AG10803 (cell line): ENCODE results near the gene YY1.
"Not testable (repeated sequence)": the region's sequence is repeated elsewhere in the genome, so short reads cannot be mapped to it uniquely, and the experiment has no call there.

Experiments used
- DNase-seq: peaks from one replicate; pipeline ENCODE4 v3.0.0; 2010; ENCODE audit warnings: low read depth
- H3K4me3 ChIP-seq: 2 replicates; pipeline ENCODE4 v1.5.1; 2011; ENCODE audit warnings: mild to moderate bottlenecking, low read length, control low read depth
- CTCF ChIP-seq: conservative IDR thresholded peaks from 2 replicates; pipeline ENCODE4 v1.5.1; 2011; ENCODE audit warnings: mild to moderate bottlenecking, low read length, control low read depth, inconsistent platforms

YY1 gene

GRCh38 chr14:100296106-100296651 lies 57.2 kb downstream of the YY1 start:
- no peak for TF ChIP-seq CTCF
- no peak for DNase-seq
- H3K4me3 ChIP-seq = no peak overlapping the region

GRCh38 chr14:100296729-100297128 lies 57.8 kb downstream of the YY1 start:
- not testable (repeated sequence) for DNase-seq, H3K4me3 ChIP-seq

GRCh38 chr14:100297320-100298300 lies 58.7 kb downstream of the YY1 start:
- no peak overlapping the region; the same call in 1 of the 2 replicates for H3K4me3 ChIP-seq
- no peak for TF ChIP-seq CTCF

GRCh38 chr14:100298551-100299237 lies 59.8 kb downstream of the YY1 start:
- no peak overlapping the region for H3K4me3 ChIP-seq
- TF ChIP-seq CTCF = no peak
- DNase-seq = no peak

More at GRCh38 chr14:100297320-100298300, 58.7 kb downstream of the YY1 start:
- peak; percentile 83 for DNase-seq

GRCh38 chr14:100299238-100299560 lies 60.3 kb downstream of the YY1 start:
- TF ChIP-seq CTCF = no peak
- H3K4me3 ChIP-seq = no peak overlapping the region
- no peak for DNase-seq

- DNase-seq = no peak
- H3K4me3 ChIP-seq = no peak overlapping the region
- no peak for TF ChIP-seq CTCF
Measured at GRCh38 chr14:100302616-100303015, 63.7 kb downstream of the YY1 start.

- TF ChIP-seq CTCF = peak; percentile 62
- no peak for DNase-seq
- H3K4me3 ChIP-seq = no peak overlapping the region
Measured at GRCh38 chr14:100303179-100303578, 64.2 kb downstream of the YY1 start.
